ENCODE data around the gene TAL2. TPM values are rescaled to one million over a fixed set of nuclear protein-coding genes. Genes with fewer than 3 reads are reported as not detected.
"Not testable (repeated sequence)": the region's sequence is repeated elsewhere in the genome, so short reads cannot be mapped to it uniquely, and the experiment has no call there.

TAL2 gene
- total and polyA plus RNA-seq, 2 donors from 2014 or later: 0.98 TPM; not detected in 1

- Histone ChIP-seq H3K27me3 (ENCODE audit: control insufficient read depth, insufficient read depth, low read length) (no peaks in the 10 kb centered on the region), H3K4me3 (ENCODE audit: low read length in 3 of 3) (no peak overlapping the region), H3K9me3 (ENCODE audit: control insufficient read depth in 2 of 3, insufficient read depth in 1 of 3, low read length in 3 of 3) (no peaks in the 10 kb centered on the region), H3K9ac (ENCODE audit: low read length in 3 of 3) (no peak overlapping the region), H3K27ac (ENCODE audit: low read depth in 2 of 2, low read length in 2 of 2) (no peak overlapping the region), H3K4me1 (ENCODE audit: control insufficient read depth in 2 of 3, insufficient read depth in 2 of 3, low read depth in 1 of 3, low read length in 3 of 3) (no peaks in the 10 kb centered on the region), H3K36me3 (ENCODE audit: control insufficient read depth in 2 of 3, insufficient read depth in 3 of 3, low read length in 3 of 3) (no peaks in the 10 kb centered on the region)
- DNase-seq (no peak), FAIRE-seq (no peak)
- intact Hi-C loops (cut with DNase I): no loop called here
- TF ChIP-seq, protein P1, sequence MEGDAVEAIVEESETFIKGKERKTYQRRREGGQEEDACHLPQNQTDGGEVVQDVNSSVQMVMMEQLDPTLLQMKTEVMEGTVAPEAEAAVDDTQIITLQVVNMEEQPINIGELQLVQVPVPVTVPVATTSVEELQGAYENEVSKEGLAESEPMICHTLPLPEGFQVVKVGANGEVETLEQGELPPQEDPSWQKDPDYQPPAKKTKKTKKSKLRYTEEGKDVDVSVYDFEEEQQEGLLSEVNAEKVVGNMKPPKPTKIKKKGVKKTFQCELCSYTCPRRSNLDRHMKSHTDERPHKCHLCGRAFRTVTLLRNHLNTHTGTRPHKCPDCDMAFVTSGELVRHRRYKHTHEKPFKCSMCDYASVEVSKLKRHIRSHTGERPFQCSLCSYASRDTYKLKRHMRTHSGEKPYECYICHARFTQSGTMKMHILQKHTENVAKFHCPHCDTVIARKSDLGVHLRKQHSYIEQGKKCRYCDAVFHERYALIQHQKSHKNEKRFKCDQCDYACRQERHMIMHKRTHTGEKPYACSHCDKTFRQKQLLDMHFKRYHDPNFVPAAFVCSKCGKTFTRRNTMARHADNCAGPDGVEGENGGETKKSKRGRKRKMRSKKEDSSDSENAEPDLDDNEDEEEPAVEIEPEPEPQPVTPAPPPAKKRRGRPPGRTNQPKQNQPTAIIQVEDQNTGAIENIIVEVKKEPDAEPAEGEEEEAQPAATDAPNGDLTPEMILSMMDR (IDR thresholded peaks at IDR 0.05; ENCODE audit: borderline replicate concordance, extremely low read depth, insufficient read depth): no peak
Observed at GRCh38 chr9:105700668-105701067, 38.4 kb downstream of the TAL2 start.

DNA sequence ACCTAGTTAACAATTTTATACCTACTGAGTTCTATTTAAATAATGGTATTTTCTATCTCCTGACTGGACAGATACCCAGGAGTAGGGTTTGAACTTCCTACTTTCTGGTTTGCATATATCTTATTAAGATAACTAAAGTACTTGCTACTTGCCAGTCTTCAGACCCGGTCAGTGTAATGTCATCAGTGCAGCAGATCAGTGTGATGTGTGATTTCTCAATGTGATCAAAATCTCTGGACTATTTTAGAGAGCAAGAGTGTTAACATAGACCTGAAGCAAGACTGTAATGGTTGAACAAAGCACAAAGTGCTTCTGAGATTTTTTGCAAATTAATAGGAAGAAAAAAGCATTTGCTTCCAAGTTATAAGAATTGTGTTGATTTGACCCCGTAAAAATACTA is 38.9 kb downstream of the TAL2 start:
- no peaks in the 10 kb centered on the region for H3K4me1 ChIP-seq (ENCODE audit: control insufficient read depth in 2 of 3, insufficient read depth in 2 of 3, low read depth in 1 of 3, low read length in 3 of 3)
- no peak overlapping the region for H3K9ac ChIP-seq (ENCODE audit: low read length in 3 of 3)
- no peaks in the 10 kb centered on the region for H3K9me3 ChIP-seq (ENCODE audit: control insufficient read depth in 2 of 3, insufficient read depth in 1 of 3, low read length in 3 of 3)
- TF ChIP-seq, protein P1 (IDR thresholded peaks at IDR 0.05; ENCODE audit: borderline replicate concordance, extremely low read depth, insufficient read depth): no peak
- DNase-seq: no peak
- FAIRE-seq: no peak
- no peak overlapping the region for H3K27ac ChIP-seq (ENCODE audit: low read depth in 2 of 2, low read length in 2 of 2)
- no peak overlapping the region for H3K4me3 ChIP-seq (ENCODE audit: low read length in 3 of 3)
- intact Hi-C loops (cut with DNase I): no loop called here
- no peaks in the 10 kb centered on the region for H3K36me3 ChIP-seq (ENCODE audit: control insufficient read depth in 2 of 3, insufficient read depth in 3 of 3, low read length in 3 of 3)
- no peaks in the 10 kb centered on the region for H3K27me3 ChIP-seq (ENCODE audit: control insufficient read depth, insufficient read depth, low read length)

DNA sequence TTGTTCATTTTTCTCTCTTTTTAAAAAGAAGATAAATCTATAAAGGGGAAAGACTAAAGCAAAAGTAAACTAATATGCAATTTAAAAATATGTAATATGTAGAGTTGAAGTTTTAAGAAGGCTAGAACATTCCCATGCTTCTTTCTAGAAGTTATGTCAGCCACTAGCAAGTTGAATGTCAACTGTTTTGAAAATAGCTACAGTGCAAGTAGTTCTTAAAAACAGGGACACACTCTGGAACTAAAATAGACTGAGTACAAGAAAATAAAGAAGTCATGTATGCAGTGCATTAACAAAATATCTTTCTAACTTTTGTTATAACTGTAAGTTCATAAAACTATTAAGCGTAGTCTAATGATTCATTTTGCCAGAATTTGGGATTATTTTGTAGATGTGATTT is 40.0 kb downstream of the TAL2 start:
- H3K9me3 ChIP-seq (ENCODE audit: control insufficient read depth in 2 of 3, insufficient read depth in 1 of 3, low read length in 3 of 3): no peaks in the 10 kb centered on the region
- no peaks in the 10 kb centered on the region for H3K4me1 ChIP-seq (ENCODE audit: control insufficient read depth in 2 of 3, insufficient read depth in 2 of 3, low read depth in 1 of 3, low read length in 3 of 3)
- TF ChIP-seq, protein P1 (IDR thresholded peaks at IDR 0.05; ENCODE audit: borderline replicate concordance, extremely low read depth, insufficient read depth): no peak
- no peaks in the 10 kb centered on the region for H3K36me3 ChIP-seq (ENCODE audit: control insufficient read depth in 2 of 3, insufficient read depth in 3 of 3, low read length in 3 of 3)
- intact Hi-C loops (cut with DNase I): no loop called here
- FAIRE-seq: no peak
- H3K4me3 ChIP-seq (ENCODE audit: low read length in 3 of 3): no peak overlapping the region
- no peaks in the 10 kb centered on the region for H3K27me3 ChIP-seq (ENCODE audit: control insufficient read depth, insufficient read depth, low read length)
- no peak overlapping the region for H3K9ac ChIP-seq (ENCODE audit: low read length in 3 of 3)
- H3K27ac ChIP-seq (ENCODE audit: low read depth in 2 of 2, low read length in 2 of 2): no peak overlapping the region
- no peak for DNase-seq

DNA sequence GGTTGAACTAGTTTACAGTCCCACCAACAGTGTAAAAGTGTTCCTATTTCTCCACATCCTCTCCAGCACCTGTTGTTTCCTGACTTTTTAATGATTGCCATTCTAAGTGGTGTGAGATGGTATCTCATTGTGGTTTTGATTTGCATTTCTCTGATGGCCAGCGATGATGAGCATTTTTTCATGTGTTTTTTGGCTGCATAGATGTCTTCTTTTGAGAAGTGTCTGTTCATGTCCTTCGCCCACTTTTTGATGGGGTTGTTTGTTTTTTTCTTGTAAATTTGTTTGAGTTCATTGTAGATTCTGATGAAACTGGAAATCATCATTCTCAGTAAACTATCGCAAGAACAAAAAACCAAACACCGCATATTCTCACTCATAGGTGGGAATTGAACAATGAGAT is 41.4 kb downstream of the TAL2 start:
- H3K9me3 ChIP-seq (ENCODE audit: control insufficient read depth in 2 of 3, insufficient read depth in 1 of 3, low read length in 3 of 3); H3K36me3 ChIP-seq (ENCODE audit: control insufficient read depth in 2 of 3, insufficient read depth in 3 of 3, low read length in 3 of 3); H3K9ac ChIP-seq (ENCODE audit: low read length in 3 of 3); intact Hi-C loops (cut with DNase I); DNase-seq; H3K4me3 ChIP-seq (ENCODE audit: low read length in 3 of 3); H3K27ac ChIP-seq (ENCODE audit: low read depth in 2 of 2, low read length in 2 of 2); H3K27me3 ChIP-seq (ENCODE audit: control insufficient read depth, insufficient read depth, low read length); FAIRE-seq; H3K4me1 ChIP-seq (ENCODE audit: control insufficient read depth in 2 of 3, insufficient read depth in 2 of 3, low read depth in 1 of 3, low read length in 3 of 3): not testable (repeated sequence)

All from kidney (tissue), 14 donors.